SK-N-SH (cell line): ENCODE measurements around the gene FOXP2.

Source experiments
- FOSL2 ChIP-seq: IDR thresholded peaks from 2 replicates; pipeline ENCODE4 v1.4.0; 2012; ENCODE audit warnings: low read depth, mild to moderate bottlenecking, moderate library complexity, borderline replicate concordance
- FOXM1 ChIP-seq: IDR thresholded peaks from 2 replicates; pipeline ENCODE4 v1.4.0; 2012; ENCODE audit warnings: low read depth, mild to moderate bottlenecking
- GATA2 ChIP-seq: sonication (generic); formaldehyde crosslinking; IDR thresholded peaks from 2 replicates; pipeline ENCODE4 v1.5.0; 2020; ENCODE audit warnings: mild to moderate bottlenecking, missing genetic modification reagents
- RCOR1 ChIP-seq: fragments of 150-350 bp; IDR thresholded peaks from 2 replicates; pipeline ENCODE4 v1.6.1; 2017; ENCODE audit warnings: antibody characterized with exemption, low read length
- TAF1 ChIP-seq: IDR thresholded peaks from 2 replicates; pipeline ENCODE4 v1.6.1; 2012; ENCODE audit warnings: low read depth, mild to moderate bottlenecking, low read length, moderate library complexity, borderline replicate concordance
- TCF12 ChIP-seq: IDR thresholded peaks from 2 replicates; pipeline ENCODE4 v1.4.0; 2012
- YY1 ChIP-seq: IDR thresholded peaks from 2 replicates; pipeline ENCODE4 v1.4.0; 2012; ENCODE audit warnings: low read depth, mild to moderate bottlenecking
- TF ChIP-seq, protein P1 (sequence below): fragments of 200-600 bp; sonication (generic); IDR thresholded peaks from 2 replicates; pipeline ENCODE4 v1.6.1; 2017; ENCODE audit warnings: antibody characterized with exemption, mild to moderate bottlenecking, moderate library complexity
- TF ChIP-seq, protein P2 (sequence below): IDR thresholded peaks from 2 replicates; pipeline ENCODE4 v1.6.1; 2012; ENCODE audit warnings: mild to moderate bottlenecking, low read depth, low read length, moderate library complexity
- TF ChIP-seq, protein P3 (sequence below): fragments of 150-350 bp; IDR thresholded peaks from 2 replicates; pipeline ENCODE4 v1.6.1; 2017; ENCODE audit warnings: antibody characterized with exemption, low read length, low read depth, borderline replicate concordance
- TF ChIP-seq, protein P4 (sequence below): IDR thresholded peaks from 2 replicates; pipeline ENCODE4 v1.4.0; 2012; ENCODE audit warnings: low read depth, borderline replicate concordance

DNA sequence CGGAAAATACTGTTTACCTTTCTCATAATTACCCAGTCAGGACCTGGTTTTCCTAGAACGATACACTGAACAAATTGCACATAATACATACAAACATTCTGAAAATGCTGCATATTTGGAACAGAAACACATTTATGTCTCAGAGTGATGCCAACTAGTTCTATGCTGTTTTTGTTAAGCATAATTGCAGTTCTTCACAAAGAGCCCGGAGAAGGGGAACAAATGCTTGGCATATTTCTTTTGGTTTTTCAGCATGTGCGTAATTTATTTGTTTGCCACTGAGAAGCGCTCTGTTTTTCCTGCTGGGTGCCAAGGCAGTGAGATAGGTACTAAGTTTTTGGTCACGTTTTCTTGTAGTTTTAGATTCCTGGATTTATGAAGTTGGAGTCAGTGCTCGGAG lies 326.3 kb downstream of the FOXP2 start:
- TF ChIP-seq, protein P1, sequence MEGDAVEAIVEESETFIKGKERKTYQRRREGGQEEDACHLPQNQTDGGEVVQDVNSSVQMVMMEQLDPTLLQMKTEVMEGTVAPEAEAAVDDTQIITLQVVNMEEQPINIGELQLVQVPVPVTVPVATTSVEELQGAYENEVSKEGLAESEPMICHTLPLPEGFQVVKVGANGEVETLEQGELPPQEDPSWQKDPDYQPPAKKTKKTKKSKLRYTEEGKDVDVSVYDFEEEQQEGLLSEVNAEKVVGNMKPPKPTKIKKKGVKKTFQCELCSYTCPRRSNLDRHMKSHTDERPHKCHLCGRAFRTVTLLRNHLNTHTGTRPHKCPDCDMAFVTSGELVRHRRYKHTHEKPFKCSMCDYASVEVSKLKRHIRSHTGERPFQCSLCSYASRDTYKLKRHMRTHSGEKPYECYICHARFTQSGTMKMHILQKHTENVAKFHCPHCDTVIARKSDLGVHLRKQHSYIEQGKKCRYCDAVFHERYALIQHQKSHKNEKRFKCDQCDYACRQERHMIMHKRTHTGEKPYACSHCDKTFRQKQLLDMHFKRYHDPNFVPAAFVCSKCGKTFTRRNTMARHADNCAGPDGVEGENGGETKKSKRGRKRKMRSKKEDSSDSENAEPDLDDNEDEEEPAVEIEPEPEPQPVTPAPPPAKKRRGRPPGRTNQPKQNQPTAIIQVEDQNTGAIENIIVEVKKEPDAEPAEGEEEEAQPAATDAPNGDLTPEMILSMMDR = no peak
- TF ChIP-seq TAF1 (no peak), FOSL2 (no peak), GATA2 (CRISPR knock-in tag) (no peak), YY1 (no peak), TCF12 (no peak), RCOR1 (no peak), FOXM1 (no peak)
- TF ChIP-seq, protein P2, sequence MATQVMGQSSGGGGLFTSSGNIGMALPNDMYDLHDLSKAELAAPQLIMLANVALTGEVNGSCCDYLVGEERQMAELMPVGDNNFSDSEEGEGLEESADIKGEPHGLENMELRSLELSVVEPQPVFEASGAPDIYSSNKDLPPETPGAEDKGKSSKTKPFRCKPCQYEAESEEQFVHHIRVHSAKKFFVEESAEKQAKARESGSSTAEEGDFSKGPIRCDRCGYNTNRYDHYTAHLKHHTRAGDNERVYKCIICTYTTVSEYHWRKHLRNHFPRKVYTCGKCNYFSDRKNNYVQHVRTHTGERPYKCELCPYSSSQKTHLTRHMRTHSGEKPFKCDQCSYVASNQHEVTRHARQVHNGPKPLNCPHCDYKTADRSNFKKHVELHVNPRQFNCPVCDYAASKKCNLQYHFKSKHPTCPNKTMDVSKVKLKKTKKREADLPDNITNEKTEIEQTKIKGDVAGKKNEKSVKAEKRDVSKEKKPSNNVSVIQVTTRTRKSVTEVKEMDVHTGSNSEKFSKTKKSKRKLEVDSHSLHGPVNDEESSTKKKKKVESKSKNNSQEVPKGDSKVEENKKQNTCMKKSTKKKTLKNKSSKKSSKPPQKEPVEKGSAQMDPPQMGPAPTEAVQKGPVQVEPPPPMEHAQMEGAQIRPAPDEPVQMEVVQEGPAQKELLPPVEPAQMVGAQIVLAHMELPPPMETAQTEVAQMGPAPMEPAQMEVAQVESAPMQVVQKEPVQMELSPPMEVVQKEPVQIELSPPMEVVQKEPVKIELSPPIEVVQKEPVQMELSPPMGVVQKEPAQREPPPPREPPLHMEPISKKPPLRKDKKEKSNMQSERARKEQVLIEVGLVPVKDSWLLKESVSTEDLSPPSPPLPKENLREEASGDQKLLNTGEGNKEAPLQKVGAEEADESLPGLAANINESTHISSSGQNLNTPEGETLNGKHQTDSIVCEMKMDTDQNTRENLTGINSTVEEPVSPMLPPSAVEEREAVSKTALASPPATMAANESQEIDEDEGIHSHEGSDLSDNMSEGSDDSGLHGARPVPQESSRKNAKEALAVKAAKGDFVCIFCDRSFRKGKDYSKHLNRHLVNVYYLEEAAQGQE = no peak
- TF ChIP-seq, protein P3, sequence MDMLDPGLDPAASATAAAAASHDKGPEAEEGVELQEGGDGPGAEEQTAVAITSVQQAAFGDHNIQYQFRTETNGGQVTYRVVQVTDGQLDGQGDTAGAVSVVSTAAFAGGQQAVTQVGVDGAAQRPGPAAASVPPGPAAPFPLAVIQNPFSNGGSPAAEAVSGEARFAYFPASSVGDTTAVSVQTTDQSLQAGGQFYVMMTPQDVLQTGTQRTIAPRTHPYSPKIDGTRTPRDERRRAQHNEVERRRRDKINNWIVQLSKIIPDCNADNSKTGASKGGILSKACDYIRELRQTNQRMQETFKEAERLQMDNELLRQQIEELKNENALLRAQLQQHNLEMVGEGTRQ = no peak
- TF ChIP-seq, protein P4, sequence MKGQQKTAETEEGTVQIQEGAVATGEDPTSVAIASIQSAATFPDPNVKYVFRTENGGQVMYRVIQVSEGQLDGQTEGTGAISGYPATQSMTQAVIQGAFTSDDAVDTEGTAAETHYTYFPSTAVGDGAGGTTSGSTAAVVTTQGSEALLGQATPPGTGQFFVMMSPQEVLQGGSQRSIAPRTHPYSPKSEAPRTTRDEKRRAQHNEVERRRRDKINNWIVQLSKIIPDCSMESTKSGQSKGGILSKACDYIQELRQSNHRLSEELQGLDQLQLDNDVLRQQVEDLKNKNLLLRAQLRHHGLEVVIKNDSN = no peak
